Glutamatergic neuron (in vitro differentiated cells): ENCODE data around the gene RHOXF2. TPM values are rescaled to one million over a fixed set of nuclear protein-coding genes. Genes with fewer than 3 reads are reported as not detected.
"Not testable (repeated sequence)": the region's sequence is repeated elsewhere in the genome, so short reads cannot be mapped to it uniquely, and the experiment has no call there.

Source experiments
- DNase-seq: peaks from one replicate; pipeline ENCODE4 v3.0.0; 2022
- H3K27ac Mint-ChIP-seq: one replicate; pipeline ENCODE4 v1.8.0; 2020; ENCODE audit warnings: mild to moderate bottlenecking, mixed read lengths, inconsistent platforms; ENCODE audit not compliant: unreplicated experiment
- H3K27me3 Mint-ChIP-seq: one replicate; pipeline ENCODE4 v1.8.0; 2020; ENCODE audit warnings: mild to moderate bottlenecking, moderate library complexity, mixed read lengths, inconsistent platforms; ENCODE audit not compliant: unreplicated experiment
- H3K36me3 Mint-ChIP-seq: one replicate; pipeline ENCODE4 v1.8.0; 2020; ENCODE audit warnings: mild to moderate bottlenecking, mixed read lengths, inconsistent platforms; ENCODE audit not compliant: unreplicated experiment
- H3K4me1 Mint-ChIP-seq: one replicate; pipeline ENCODE4 v1.8.0; 2020; ENCODE audit warnings: mild to moderate bottlenecking, low read depth, mixed read lengths, inconsistent platforms; ENCODE audit not compliant: unreplicated experiment
- H3K4me3 Mint-ChIP-seq: one replicate; pipeline ENCODE4 v1.8.0; 2020; ENCODE audit warnings: mild to moderate bottlenecking, mixed read lengths, inconsistent platforms; ENCODE audit not compliant: unreplicated experiment
- H3K9me3 Mint-ChIP-seq: one replicate; pipeline ENCODE4 v1.8.0; 2020; ENCODE audit warnings: mild to moderate bottlenecking, moderate library complexity, mixed read lengths, inconsistent platforms; ENCODE audit not compliant: unreplicated experiment
- total RNA-seq: library from RNA; stranded (reverse); fragmentation: NEBNext Ultra II Directional; extraction: Animal tissue kit (Norgen Biotek cat#: 25700); gene quantifications from one replicate; pipeline ENCODE4 v1.2.1, GENCODE V29; 2021; ENCODE audit not compliant: unreplicated experiment
- TF ChIP-seq, protein P1 (sequence below): fragments of 200-600 bp; sonication (generic); IDR thresholded peaks from one replicate; pipeline ENCODE4 v1.5.0; 2021; ENCODE audit not compliant: partially characterized antibody, unreplicated experiment

RHOXF2 gene
- total RNA-seq, 1 donor from 2014 or later, result not detected

DNA sequence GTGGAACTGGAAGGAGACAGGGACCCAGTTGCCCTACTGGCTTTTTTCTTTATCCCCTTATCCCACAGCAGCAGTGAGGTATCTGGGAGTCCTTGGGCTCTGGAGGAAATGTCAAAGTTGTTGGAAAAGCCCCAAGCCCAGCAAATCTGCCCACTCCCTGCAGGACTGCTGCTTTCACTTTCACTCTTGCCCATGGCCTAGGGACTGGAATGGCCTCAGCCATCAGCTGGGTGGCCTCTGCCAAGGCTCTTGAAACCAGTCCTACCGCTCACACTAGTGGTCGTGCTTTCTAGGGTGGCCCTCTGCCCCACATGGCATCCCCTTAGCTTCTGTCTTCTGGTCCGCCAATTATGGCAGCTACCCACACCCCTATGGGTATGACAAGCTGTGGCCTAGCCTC is 33.0 kb upstream of the RHOXF2 start:
- no peak for DNase-seq
- Mint-ChIP-seq H3K27me3 (peaks cover 1% of the 10 kb centered on the region), H3K9me3 (no peaks in the 10 kb centered on the region), H3K4me1 (no peaks in the 10 kb centered on the region), H3K27ac (no peak overlapping the region), H3K36me3 (no peaks in the 10 kb centered on the region), H3K4me3 (no peak overlapping the region)
- TF ChIP-seq, protein P1, sequence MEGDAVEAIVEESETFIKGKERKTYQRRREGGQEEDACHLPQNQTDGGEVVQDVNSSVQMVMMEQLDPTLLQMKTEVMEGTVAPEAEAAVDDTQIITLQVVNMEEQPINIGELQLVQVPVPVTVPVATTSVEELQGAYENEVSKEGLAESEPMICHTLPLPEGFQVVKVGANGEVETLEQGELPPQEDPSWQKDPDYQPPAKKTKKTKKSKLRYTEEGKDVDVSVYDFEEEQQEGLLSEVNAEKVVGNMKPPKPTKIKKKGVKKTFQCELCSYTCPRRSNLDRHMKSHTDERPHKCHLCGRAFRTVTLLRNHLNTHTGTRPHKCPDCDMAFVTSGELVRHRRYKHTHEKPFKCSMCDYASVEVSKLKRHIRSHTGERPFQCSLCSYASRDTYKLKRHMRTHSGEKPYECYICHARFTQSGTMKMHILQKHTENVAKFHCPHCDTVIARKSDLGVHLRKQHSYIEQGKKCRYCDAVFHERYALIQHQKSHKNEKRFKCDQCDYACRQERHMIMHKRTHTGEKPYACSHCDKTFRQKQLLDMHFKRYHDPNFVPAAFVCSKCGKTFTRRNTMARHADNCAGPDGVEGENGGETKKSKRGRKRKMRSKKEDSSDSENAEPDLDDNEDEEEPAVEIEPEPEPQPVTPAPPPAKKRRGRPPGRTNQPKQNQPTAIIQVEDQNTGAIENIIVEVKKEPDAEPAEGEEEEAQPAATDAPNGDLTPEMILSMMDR, result no peak

DNA sequence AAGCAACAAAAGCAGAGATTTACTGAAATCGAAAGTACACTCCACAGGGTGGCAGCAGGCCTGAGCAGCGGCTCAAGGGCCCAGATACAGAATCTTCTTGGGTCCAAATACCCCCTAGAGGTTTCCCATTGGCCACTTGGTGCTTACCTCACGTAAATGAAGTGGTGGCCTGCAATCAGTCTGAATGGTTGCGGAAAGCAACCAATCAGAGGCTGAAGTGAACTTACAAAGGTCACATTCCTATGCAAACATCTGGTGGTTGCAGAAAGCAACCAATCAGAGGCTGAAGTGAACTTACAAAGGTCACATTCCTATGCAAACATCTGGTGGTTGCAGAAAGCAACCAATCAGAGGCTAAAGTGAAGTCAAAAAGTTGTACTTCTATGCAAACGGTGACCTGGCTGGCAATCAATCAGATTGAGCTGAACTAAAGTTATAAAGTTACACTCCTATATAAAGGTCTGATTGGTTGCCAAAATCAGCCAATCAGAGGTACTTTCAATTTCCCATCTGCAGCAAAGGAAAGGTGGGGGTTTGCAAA is 30.0 kb upstream of the RHOXF2 start:
- not testable (repeated sequence) for H3K27me3 Mint-ChIP-seq, H3K4me3 Mint-ChIP-seq, H3K27ac Mint-ChIP-seq, H3K36me3 Mint-ChIP-seq, DNase-seq, H3K9me3 Mint-ChIP-seq, H3K4me1 Mint-ChIP-seq

DNA sequence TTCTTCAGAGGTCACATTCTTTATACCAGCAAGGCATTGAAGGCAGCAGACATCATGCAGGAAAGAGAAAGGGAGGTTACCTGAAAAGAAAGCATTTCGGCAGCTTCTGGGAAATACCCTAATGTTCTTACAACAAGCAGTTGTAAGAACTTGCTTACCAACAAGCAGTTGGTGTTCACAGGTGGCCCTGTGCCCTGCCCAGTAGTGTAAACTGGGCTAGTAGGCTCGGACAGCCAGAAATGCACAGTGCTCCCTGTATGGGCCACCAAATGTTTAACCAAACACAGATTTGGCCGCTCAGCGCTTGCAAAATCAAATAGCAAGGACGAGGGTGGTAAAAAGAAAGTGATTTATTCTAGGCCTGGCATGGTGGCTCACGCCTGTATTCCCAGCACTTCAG is 22.3 kb upstream of the RHOXF2 start:
- Mint-ChIP-seq H3K4me1 (peaks cover 4% of the 10 kb centered on the region), H3K9me3 (no peaks in the 10 kb centered on the region), H3K27ac (no peak overlapping the region), H3K36me3 (no peaks in the 10 kb centered on the region), H3K4me3 (no peak overlapping the region), H3K27me3 (no peaks in the 10 kb centered on the region)
- DNase-seq, result no peak
- TF ChIP-seq, protein P1, result no peak

DNA sequence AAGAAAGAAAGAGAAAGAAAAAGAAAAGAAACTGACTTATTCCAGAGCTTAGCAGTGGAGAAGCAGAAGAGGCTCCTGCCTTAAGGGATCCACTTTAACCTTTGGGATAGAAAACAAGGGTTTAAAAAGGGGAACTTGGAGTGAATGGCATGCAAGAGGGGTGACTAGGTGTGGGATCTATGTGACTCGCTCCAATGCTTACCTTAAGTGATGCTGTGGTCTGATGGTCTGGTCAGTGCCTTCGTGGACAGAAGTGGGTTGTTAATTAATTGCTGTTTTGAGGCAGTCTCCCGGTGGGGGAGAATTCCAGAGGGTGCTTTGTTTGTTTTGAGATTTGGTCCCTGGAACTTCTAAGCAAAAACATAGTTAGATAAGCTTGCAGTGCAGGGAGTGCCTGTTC is 21.6 kb upstream of the RHOXF2 start:
- Mint-ChIP-seq H3K4me1 (peaks cover 4% of the 10 kb centered on the region), H3K9me3 (peaks cover 1% of the 10 kb centered on the region), H3K27ac (no peak overlapping the region)

DNA sequence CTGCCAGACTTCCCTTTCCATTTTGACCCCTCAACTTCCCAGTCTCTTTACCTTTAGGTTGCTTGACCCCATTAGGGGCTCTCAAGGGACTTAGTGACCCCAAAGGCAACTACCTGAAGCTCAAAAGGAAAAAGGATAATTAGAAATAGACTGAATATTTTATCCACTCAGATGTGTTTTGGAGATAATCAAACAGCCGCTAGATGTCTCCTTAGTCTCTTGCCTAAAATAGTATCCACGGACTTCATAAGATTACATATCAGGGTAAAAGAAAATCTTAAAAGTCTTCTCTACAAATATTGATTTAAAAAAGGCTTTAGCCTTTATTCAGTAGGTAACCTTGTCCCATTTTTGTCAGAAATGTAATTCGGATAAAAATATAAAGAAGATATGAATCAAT is 21.0 kb upstream of the RHOXF2 start:
- TF ChIP-seq, protein P1, result no peak
- Mint-ChIP-seq H3K27ac (no peak overlapping the region), H3K9me3 (peaks cover 1% of the 10 kb centered on the region), H3K4me1 (peaks cover 4% of the 10 kb centered on the region), H3K4me3 (no peak overlapping the region), H3K36me3 (no peaks in the 10 kb centered on the region), H3K27me3 (no peaks in the 10 kb centered on the region)
- no peak for DNase-seq

More for the DNA sequence above, 21.6 kb upstream of the RHOXF2 start:
- no peak overlapping the region for H3K4me3 Mint-ChIP-seq
- H3K36me3 Mint-ChIP-seq, result no peaks in the 10 kb centered on the region
- DNase-seq, result no peak
- H3K27me3 Mint-ChIP-seq, result no peaks in the 10 kb centered on the region
- TF ChIP-seq, protein P1, result no peak
